ENCODE measurements around the gene NMNAT2. TPM values are rescaled to one million over a fixed set of nuclear protein-coding genes. Genes with fewer than 3 reads are reported as not detected.

Gene NMNAT2
- total RNA-seq, 6 experiments from 2014 or later: 20.2 to 31.4 (median 23.8) TPM

DNA sequence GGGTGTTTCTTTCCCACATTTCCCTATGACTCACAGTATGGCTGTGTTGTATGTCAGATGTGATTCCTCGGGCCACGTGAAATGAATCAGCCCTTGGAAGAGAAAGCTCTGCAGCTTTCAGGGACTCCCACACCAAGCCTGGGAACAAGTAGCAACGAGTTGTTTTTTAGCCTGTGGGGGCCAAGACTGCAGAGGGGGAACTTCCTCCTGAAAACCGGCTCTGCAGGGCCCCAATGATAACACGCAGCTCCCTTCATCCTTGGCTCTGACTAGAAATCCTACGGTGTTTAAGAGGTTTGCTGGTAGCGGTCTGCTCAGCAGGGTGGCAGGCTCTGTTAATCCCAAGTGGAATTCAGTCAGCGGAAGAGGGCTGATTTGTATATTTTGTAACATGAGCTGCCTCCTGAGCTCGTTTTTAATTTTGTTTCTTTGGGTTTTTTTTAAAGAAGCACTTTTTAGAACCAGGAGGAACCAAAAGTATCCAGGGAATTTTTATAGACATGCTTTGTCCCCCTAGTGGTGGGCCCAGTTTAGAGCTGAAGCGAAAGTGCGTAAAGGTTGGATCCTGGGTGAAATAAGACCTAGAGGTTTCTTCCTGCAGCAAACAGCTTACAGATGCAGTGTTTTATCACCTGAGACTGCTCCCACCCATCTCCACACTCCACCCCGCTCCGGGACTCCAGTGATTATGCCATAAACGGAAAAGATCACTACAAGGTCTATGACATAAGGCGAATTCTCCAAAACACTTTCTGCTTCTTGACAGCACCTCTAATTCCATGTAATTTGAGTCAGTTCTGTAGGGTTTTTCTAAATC lies 183.3 kb downstream of the NMNAT2 start:
- Mint-ChIP-seq H3K4me1 (ENCODE audit: low read depth) (peaks cover 93% of the 10 kb centered on the region), H3K27ac (peak overlapping the region; percentile 85), H3K27me3 (ENCODE audit: insufficient read depth) (no peaks in the 10 kb centered on the region; the same call in 1 of the 2 replicates), H3K9me3 (no peaks in the 10 kb centered on the region), H3K4me3 (peak overlapping the region; percentile 76), H3K36me3 (ENCODE audit: low read depth) (peaks cover 19% of the 10 kb centered on the region)
- peak; percentile 92 for DNase-seq
- TF ChIP-seq, protein P1, sequence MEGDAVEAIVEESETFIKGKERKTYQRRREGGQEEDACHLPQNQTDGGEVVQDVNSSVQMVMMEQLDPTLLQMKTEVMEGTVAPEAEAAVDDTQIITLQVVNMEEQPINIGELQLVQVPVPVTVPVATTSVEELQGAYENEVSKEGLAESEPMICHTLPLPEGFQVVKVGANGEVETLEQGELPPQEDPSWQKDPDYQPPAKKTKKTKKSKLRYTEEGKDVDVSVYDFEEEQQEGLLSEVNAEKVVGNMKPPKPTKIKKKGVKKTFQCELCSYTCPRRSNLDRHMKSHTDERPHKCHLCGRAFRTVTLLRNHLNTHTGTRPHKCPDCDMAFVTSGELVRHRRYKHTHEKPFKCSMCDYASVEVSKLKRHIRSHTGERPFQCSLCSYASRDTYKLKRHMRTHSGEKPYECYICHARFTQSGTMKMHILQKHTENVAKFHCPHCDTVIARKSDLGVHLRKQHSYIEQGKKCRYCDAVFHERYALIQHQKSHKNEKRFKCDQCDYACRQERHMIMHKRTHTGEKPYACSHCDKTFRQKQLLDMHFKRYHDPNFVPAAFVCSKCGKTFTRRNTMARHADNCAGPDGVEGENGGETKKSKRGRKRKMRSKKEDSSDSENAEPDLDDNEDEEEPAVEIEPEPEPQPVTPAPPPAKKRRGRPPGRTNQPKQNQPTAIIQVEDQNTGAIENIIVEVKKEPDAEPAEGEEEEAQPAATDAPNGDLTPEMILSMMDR (IDR thresholded peaks at IDR 0.05): peak; percentile 90

DNA sequence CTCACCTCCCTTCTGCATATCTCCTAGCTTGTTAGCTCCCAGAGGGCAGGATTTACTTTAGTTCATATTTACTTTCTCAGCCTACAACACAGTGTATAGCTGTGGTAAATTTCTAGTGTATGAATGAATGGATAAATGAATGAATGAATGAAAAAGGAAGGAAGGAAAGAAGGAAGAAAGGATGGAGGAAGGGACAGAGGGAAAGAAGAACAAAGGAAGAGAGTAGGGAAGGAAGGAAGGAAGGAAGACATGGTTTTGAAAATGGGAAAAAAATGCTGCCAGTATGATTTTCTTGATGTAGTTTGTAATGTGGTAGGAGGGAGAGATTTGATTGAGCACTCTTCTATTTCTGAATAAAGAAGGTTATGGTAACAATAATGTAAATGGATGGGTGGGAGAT lies 185.1 kb downstream of the NMNAT2 start:
- no peak for DNase-seq
- Mint-ChIP-seq H3K4me3 (no peak overlapping the region; the same call in 1 of the 2 replicates), H3K9me3 (no peaks in the 10 kb centered on the region), H3K4me1 (ENCODE audit: low read depth) (peaks cover 85% of the 10 kb centered on the region), H3K27ac (peak overlapping the region; percentile 30), H3K27me3 (ENCODE audit: insufficient read depth) (no peaks in the 10 kb centered on the region; the same call in 1 of the 2 replicates), H3K36me3 (ENCODE audit: low read depth) (peaks cover 6% of the 10 kb centered on the region)
- TF ChIP-seq, protein P1 (IDR thresholded peaks at IDR 0.05): no peak

DNA sequence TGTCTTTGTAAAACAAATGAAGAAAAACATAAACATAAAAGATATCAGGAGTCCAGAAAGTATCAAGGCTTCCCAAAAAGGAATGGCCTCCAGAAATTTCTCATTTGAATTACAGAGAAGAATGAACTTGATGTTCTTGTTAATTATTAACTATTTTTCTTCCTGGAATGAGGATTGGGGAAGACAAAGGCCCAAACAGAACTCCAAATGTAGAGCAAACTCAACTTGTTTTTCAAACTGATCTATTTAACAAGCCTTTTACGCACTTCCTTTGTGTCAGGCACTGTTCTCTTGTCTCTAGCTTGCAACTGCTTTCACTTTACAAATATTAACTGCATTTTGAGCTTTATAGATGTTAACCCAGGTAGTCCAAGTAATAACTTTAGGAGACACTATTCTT lies 186.6 kb downstream of the NMNAT2 start:
- no peak overlapping the region for H3K4me3 Mint-ChIP-seq
- H3K9me3 Mint-ChIP-seq: no peaks in the 10 kb centered on the region
- peaks cover 6% of the 10 kb centered on the region for H3K36me3 Mint-ChIP-seq (ENCODE audit: low read depth)
- no peak for DNase-seq
- H3K4me1 Mint-ChIP-seq (ENCODE audit: low read depth): peaks cover 81% of the 10 kb centered on the region
- TF ChIP-seq, protein P1 (IDR thresholded peaks at IDR 0.05): no peak
- H3K27me3 Mint-ChIP-seq (ENCODE audit: insufficient read depth): no peaks in the 10 kb centered on the region; the same call in 1 of the 2 replicates
- H3K27ac Mint-ChIP-seq: peak overlapping the region; percentile 27; the same call in 1 of the 2 replicates

DNA sequence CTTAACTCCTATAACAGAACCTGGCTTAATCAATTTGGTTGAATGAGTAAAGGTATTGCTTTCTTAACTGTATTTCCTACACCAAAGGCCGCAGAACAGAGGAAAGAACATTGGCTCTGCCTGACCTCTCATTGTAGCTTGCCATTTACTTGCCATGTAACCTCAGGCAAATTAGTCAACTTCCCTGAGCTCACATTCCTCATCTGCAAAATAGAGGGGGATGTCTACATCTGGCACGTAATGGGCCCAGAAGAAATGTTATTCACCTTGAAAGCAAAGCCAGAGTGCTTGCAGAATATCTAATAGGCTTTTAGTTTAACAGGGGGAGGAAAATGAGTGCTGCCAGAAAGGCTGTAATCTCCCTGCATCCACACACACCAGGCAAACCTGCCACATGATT lies 187.8 kb downstream of the NMNAT2 start:
- Mint-ChIP-seq H3K4me1 (ENCODE audit: low read depth) (peaks cover 70% of the 10 kb centered on the region), H3K4me3 (no peak overlapping the region)
- peak; percentile 72 for DNase-seq

DNA sequence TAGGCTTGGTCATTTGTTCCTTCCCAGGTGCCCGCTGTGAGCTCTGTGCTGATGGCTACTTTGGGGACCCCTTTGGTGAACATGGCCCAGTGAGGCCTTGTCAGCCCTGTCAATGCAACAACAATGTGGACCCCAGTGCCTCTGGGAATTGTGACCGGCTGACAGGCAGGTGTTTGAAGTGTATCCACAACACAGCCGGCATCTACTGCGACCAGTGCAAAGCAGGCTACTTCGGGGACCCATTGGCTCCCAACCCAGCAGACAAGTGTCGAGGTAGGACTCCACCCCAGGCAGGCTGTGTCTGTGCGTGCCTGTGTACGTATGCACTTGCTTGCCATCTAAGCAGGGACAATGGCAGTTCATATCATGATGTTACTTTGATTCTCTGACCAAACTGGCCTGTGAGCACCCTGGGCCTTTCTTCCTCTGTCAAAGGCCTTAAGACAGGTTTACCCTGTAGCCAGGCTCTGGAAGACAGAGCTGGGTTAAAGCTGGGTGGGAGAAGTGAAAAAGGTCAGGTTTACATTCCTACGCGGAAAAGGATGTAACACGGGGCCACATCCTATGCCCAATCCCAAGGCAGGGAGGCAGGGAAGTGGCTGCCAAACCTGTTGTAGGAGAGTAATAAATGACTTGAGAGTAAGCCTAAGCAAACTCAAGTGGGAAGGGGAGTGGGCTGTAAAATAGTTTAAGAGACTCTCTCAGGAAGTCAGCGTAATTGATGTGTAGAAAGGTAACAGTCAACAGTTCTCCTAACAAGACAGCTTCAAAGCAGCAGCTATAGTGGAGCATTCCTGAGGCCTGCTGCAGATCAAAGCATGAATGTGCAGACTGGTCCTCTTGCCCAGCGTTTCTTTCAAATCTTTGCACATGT lies 189.6 kb downstream of the NMNAT2 start:
- no peaks in the 10 kb centered on the region; the same call in 1 of the 2 replicates for H3K27me3 Mint-ChIP-seq (ENCODE audit: insufficient read depth)
- H3K9me3 Mint-ChIP-seq: no peaks in the 10 kb centered on the region
- no peak overlapping the region for H3K4me3 Mint-ChIP-seq
- no peak overlapping the region for H3K27ac Mint-ChIP-seq
- DNase-seq: no peak
- peaks cover 60% of the 10 kb centered on the region for H3K4me1 Mint-ChIP-seq (ENCODE audit: low read depth)
- TF ChIP-seq, protein P1 (IDR thresholded peaks at IDR 0.05): peak; percentile 34
- H3K36me3 Mint-ChIP-seq (ENCODE audit: low read depth): no peaks in the 10 kb centered on the region

More for the DNA sequence above, 187.8 kb downstream of the NMNAT2 start:
- peaks cover 5% of the 10 kb centered on the region; the same call in 1 of the 2 replicates for H3K36me3 Mint-ChIP-seq (ENCODE audit: low read depth)
- H3K27ac Mint-ChIP-seq: peak overlapping the region; percentile 57
- no peaks in the 10 kb centered on the region for H3K9me3 Mint-ChIP-seq
- TF ChIP-seq, protein P1 (IDR thresholded peaks at IDR 0.05): no peak
- no peaks in the 10 kb centered on the region; the same call in 1 of the 2 replicates for H3K27me3 Mint-ChIP-seq (ENCODE audit: insufficient read depth)
